Measurements from ENCODE around the gene PLXND1.

The PLXND1 gene

DNA sequence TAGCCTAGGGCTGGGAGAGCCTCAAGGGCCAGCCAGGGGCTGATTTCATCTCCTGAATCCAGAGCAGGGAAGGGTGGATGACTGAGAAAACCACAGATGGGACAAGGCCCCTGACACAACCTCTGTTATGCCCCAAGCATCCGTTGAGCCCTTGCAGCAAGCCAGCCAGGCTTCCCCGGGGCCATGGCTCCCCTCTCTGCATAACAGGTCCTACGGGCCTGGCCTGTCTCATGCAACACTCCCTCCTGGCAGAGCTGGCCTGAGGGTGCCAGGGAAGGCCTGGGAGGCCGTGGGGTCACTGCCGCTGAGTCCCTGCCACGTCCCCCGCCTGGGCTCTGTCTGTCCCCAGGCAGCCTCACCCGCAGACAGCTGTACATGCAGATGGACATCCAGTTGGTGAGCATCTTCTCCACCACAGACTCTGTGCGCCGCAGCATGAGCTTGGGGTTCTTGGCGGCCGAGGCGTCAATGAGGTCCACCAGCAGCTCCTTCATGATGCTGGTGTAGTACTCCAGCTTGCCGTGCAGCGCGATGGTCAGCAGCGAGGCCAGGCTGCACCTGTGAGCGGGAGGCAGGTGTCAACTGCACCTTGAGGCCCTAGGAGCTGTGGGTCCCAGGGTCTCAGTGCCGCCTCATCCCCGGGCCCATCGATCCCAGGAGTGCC, 41.4 kb downstream of the PLXND1 start:
- no peak for DNase-seq (ENCODE audit: low read depth in 2 of 2)

DNA sequence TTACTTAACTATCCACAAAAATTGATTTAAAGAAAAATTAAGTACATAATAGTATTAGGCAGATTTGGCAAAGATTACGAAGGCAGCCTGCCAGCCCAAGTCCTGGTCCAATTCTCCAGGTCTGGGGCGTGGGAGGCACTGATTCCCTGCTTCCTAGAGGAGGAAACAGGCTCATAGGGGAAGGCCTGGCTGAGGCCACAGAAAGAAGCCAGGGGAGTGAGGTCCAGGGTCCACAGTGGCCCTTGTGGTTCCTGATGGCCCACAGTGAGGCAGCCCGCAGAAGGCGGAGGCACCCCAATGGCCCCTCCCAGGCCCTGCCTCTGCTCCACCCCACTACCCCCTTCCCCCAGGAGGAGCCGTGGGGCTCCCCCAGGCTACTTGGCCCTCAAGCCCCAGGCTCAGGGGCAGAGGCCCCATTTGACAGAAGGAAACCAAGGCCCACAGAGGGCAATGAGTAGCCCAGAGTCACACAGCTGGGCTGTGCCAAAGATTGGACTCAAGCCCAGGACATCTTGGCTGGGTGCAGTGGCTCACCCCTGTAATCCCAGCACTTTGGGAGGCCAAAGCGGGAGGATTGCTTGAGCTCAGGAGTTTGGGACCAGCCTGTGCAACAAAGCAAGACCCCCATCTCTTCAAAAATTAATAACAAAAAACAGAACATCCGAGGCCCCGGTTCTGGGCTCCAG, 42.5 kb downstream of the PLXND1 start:
- no peak for DNase-seq (ENCODE audit: low read depth in 2 of 2)

DNA sequence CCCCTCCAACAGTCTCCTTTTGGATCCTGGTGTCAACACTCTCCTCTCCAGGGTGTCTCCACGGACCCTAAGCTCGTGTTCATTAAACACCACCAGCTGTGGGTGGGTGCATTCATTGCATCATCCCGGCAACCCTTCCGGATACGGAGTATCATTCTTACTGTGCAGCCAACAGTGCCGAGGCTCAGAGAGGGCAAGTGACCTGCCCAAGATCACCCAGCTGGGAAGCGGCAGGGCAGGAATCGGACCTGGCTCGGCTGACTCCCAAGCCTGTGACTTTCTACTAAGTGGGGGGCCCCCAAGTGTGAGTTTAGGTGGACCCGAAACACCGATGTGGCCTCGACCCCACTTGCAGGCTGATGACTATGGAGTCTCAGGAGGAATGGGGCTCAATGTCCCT, 43.1 kb downstream of the PLXND1 start:
- DNase-seq (ENCODE audit: low read depth in 2 of 2) = no peak

DNA sequence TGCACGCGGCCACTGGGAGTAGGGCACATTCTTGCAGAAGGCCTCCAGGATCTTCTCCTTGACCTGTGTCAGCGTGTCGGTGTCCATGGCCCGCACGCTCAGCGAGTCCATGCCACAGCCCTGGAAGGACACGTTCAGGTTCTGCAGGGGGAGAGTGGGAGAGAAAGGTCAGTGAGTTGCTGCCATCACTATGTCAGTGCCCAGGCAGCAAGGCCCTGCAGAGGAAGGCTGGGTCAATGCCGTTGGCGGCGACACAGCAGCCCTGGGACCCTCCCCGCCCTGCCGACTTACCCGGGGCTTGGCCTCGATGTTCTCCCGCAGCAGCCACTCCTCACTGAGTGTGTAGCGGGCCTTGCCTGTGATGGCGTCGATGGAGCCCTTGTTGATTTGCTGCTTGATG, 43.7 kb downstream of the PLXND1 start:
- no peak for DNase-seq (ENCODE audit: low read depth in 2 of 2)

DNA sequence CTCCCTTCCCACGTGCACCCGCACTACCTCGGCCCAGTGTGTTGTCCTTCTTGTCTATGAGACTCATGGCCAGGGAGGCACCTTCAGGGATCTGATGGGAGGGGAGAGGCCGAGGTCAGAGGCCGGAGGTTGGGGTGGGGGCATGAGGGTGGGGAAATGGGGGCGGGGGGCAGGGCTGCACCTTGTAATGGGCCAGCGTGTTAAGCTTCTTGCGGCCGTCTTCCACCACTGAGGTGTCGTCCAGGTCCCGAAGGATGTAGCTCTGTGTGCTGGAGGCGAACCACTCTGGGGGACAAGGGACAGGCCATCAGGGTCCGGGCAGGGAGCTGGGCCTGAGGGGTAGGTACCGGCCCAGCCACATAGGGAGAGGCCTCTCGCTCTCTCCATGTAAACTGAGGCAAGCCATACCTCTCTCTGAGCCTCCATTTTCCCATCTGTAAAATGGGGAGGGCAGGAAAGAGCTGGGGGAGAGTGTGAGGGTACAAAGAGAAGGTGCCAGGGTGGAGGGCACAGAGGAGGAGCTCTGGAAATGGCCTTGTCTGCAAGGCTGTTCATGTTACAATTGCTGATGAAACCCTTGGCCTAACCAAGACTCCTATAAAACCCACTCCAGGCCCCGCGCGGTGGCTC, 44.7 kb downstream of the PLXND1 start:
- no peak for DNase-seq (ENCODE audit: low read depth in 2 of 2)

DNA sequence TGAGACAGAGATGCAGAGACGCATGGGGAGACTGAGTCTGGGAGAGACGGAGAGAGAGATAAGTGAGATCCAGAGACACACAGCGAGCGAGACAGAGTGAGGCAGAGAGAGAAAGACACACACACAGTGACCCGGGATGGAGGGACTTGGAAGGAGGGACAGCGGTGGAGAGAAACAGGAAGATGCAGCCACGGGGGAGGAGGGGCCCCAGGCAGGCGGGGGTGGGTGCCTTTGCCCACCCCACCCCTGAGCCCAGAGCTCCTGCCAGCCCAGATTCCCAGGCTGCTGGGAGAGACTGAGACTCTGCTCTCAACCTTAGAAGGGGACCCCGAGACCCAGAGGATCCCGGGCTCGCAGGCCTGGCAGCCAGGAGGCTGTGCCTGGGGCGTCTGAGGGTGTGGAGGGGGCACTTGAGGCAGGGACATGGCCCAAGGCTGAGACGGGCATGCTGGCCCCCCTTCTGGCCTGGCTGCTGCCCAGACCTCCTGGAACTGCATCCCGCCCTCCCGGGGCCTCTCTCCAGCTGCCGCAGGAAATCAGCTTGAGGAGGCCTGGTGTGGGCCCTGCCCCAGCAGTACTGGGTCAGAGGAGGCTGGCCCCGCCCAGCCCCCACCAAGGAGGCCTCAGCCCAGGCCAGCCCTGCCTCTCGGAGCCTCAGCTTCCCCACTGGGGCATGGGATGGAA, 45.4 kb downstream of the PLXND1 start:
- no peak for DNase-seq (ENCODE audit: low read depth in 2 of 2)

DNA sequence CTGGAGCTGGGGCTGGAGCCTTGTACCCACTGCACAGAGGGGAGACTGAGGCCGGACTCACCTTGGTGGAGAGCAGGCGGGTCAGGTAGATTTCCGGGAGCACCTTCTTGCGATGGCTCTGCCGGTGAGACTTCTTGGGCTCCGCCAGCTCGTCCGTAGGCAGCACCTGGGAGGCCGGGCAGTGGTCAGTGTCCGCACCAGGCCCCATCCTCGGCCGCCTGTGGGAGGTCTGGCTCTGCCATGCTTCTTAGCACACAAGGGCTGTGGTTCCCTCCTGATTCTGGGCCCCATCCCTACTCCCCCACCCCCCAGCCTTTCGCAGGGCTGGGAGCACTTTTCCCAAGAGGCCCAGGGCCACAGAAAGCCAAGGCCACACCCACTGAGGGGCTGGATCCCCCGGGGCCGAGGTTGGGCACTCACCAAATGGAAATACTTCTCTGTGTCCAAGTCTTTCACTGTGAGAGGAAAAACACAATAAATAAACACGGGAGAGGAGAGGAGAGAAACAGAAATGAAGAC, 46.1 kb downstream of the PLXND1 start:
- DNase-seq (ENCODE audit: low read depth in 2 of 2) = no peak

DNA sequence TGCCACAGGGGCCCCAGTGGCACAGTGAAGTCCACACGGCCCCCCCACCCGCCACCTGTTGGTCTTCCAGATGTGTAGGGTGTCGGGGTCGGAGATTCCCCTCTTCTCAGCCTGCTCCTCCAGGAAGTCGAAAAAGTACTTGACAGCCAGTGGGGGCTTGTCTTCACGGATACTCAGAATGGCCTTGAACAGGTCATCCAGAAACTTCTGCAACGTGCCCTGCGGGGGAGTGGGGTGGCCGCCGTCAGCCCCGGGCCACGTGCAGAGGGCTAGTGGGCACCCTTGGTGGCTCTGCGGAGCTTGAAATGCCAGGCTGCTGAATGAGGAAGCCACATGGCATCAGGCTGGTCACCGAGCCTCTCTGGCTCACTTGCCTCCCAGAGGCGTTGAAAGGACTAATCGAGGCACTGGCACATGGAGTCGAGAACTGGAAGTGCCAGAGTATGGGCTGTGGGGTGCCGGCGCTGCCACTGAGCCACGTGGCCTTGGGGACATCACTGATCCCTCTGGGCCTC, 46.9 kb downstream of the PLXND1 start:
- no peak for DNase-seq (ENCODE audit: low read depth in 2 of 2)

DNA sequence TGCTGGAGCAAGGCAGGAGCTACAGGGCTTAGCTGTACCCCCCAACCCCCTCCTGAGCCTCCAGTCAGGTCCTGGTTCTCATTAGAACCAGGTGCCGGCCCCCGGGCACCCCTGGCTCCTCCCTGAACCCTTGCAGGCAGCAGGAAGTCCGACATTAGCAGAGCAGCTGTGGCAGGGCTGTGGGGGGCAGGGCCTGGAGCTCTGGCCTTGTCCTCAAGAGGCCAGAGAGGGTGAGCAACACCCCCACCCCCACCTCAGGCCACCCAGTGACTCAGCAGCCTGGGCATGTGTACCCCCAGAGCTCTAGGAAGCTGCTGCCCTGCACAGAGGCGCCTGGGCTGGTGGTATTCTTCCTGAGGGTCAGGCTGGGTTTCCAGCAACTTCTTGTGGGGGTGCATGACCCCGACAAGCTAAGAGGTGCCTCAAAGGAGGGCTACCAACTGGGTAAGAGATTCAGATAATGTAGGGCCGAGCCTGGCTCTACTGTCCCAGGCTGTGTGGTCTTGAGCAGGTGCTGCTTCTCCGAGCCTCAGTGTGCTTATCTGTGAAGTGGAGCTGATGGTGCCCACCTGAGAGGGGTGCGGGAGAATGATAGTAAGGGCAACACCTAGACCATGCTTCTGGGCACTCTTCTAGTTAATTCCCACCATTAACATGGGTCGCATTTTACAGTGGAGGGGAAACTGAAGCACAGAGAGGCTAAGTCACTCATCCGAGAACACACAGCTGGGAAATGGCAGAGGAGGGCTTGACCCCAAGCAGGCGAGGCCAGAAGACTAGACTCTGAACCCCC, 47.5 kb downstream of the PLXND1 start:
- no peak for DNase-seq (ENCODE audit: low read depth in 2 of 2)

DNA sequence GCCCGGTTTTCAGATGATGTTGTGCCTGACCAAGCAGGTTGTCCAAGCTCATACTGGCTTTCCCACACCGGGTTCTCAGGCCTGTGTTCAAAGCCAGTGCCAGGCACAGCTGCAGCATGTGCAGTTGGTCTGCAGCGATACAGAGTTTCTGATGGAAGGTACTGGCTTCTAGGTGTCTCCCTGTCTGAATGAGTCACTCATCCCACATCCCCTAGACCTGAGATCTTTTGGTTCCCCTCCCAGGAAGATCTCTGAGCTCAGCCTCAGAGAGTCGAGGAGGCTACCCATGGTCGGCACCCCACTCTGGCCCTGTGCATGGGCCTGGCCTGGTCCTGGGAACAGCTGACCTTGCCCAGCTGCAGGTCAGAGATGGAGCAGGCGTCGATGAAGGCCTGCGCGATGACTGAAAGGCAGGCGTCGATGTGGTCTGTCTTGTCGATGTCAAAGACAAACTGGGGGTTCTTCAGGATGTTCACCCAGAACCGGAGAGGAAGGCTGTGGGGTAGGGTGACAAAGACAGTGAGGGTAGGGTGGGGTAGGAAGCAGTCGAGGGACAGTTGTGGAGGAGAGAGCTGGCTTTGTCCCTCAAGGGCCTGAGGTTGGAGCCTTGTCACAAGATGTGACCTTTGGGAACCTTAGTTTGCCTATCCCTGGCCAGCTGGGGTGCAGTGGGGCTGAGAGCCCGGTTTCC, 48.2 kb downstream of the PLXND1 start:
- DNase-seq (ENCODE audit: low read depth in 2 of 2) = no peak

DNA sequence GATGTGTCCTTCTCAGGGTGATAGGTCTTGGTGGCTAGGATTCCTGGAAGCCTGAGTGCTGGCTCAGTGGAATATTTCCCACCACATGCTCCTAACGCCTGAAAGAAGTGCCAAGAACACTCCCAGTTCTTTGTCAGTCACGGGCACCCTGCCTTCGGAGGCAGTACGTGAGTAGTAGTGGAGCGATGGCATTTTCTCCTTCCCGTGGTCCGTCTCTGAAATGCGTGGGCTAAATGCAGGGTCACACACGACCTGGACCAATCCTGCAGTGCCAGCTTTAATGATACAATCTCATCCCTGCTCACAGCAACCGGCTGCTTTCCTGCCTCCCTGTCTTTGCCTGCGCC, 49.0 kb downstream of the PLXND1 start:
- no peak for DNase-seq (ENCODE audit: low read depth in 2 of 2)

DNA sequence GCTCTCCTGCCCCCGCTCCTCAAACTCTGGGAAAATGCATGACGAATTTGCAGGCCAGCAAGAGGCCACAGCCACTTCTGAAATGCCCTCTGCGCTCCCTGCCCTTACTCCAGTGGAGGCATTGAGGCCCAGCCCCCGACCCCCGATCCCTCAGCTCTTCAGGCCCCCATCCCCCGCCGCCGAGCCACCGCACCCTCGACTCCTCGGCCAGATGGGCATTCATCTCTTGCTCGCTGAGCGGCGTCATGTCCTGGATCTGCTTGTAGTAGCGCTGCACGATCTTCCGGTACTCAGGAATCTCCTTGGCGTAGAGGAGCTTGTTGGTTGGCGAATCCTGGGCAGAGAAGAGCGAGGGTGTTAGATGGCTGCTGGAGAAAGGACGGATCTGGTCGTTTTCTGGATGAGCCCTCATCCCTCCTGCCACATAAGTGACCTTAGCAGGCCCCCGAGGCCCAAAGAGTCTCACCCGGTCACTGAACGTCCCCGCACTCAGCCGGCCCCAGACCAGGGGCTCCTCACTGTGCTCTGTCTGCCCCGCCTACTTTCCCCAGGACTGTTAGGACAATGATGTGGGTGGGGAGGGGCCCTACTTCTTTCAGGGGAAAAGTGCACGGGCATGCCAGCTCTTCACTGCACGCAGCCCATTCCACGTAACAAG, 49.5 kb downstream of the PLXND1 start:
- DNase-seq (ENCODE audit: low read depth in 2 of 2) = no peak

DNA sequence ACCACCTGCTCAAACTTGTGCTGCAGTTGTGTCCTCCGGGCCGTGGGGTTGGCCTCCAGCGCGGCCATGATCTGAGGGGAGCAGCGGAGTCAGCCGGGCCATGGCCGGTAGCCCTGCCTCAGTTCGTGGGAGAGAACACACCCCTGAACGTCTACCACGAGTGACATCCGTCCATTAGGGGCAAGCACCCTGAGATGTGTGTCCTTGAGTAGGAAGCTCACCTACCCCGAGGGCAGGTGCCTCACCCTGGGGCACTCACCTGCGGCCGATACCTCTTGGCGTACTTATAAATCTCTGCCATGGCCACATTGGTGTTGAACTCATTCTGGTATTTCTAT, 50.1 kb downstream of the PLXND1 start:
- DNase-seq (ENCODE audit: low read depth in 2 of 2) = no peak

DNA sequence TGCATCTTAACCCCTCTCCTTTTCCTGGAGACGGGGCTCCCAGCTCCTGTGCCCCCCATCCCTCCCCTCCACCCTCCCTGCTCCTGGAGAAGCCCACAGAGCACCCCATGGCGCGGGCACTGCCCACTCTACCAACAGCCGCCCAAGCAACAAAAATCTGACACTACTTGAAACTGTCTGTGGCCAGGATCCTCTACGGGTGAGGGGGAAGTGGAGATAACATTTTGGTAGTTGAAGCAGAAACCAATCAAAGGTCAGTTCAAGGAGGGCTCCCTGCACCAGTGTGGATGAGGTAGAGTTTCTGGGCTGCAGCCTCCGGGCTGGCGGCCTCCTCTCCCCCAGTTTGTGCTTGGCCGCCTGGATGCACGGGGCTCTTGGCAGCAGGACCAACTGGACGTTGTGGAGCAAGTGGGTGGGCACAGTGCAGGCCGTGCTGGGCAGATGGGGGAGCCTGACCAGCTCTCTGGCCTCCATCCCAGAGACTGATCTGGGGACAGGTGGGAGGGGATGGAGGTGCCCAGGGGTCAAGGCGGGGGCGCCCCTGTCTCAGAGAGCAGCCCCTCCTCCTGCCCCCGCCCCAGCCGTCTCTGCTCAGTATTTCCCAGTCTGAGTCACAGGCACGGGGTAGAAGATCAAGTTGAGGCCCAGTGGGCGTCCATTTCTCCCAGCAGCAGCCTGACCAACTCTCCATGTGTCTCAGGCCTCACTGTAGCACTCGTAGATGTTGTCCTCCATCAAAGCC, 50.7 kb downstream of the PLXND1 start:
- no peak for DNase-seq (ENCODE audit: low read depth in 2 of 2)

DNA sequence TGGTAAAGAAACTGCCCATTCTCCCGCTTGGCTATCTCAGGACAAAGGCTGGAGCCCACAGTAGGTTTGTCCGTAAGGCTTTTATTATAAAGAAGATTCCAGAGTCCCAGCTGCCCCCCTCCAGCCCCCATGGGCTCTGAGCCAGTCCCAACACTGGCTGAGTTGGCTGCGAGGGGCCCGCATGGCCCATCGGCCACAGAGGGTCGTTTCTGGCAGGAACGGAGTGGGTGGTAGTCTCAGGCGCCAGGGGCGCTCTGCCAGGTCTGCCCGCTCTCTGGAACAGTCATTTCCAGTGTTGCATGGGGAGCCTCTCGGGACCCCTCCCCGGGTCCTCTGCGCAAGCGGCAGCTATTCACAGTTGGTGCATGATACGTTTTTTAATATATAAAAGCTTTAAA, 51.3 kb downstream of the PLXND1 start:
- no peak for DNase-seq (ENCODE audit: low read depth in 2 of 2)

DNA sequence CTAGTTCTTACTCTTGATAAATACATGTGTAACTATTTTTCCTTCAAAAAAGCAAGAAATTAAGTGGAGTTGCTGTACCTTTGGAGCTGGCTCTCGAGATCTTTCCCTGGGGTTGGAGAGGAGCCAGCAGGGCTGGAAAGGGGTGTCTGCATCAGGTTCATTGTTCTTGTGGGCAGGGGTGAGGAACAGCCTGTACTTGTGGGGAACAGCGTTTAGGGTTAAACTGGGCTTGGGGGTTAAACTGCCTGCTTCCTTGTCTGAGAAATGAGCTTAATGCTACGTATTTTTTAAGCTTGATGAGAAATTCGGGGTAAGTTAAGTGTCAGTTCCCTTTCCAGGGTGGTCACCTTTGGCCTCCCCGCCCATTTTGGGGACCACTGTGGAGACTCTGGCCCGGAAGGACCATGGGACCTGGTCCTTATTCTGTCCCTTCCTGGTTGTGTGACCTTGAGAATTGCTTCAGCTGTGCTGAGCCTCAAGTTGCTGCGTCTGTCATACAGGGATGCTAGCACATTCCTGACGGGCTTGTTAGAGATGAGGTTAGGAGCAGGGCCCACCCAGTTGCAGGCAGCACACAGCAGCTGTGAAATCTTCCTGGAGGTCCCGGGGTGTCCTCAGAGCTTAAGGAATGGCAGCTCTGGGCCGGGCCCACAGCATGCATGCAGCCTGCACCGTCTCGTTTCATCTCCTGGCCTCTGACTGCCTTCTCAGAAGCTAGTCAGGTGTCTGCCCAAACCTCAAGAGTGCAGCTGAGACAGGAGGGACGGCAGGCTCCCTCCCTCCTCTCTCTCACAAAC, 51.9 kb downstream of the PLXND1 start:
- no peak for DNase-seq (ENCODE audit: low read depth in 2 of 2)

DNA sequence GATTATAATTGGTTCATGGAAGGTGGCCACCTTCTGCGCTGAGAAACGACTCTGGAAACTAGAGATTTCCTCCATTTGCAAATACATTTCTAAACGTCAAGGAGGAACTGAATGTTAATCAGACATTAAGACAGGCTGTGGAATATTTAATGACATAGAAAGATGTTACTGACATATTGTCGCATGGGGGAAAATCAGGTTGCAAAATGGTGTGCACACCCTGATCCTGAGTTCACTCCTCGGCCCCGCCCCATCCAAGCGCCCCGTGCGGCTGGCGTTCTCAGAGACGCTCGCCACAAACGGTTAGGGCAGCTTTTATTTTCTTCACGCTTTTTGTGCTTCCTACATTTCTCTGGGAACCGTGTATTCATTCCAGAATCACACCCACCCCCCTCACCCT, 52.8 kb downstream of the PLXND1 start:
- DNase-seq (ENCODE audit: low read depth in 2 of 2) = no peak

DNA sequence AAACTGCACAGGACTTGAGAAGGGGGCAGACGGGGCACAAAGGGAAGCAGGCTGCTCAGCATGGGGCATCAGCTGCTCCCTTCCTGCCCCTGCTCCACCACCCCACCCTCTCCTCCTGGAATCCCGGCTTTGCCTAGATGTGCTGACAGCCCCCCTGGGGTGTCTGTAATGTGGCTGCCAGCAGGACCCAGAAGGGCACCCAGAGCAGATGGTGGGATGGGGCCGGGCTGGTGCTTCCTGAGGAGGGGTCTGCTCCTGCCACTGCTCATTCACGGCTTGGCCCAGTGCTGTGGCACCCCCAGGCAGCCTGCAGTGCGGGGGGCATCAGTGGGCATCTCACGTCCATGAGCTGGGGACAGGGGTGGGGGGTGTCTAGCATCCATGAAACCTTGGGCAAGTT, 53.3 kb downstream of the PLXND1 start:
- no peak for DNase-seq (ENCODE audit: low read depth in 2 of 2)
